GM18520 (cell line): ENCODE data around the gene NCOA1.
"Not testable (repeated sequence)": the region's sequence is repeated elsewhere in the genome, so short reads cannot be mapped to it uniquely, and the experiment has no call there.

Experiments used
- ATAC-seq: cut with Tn5 transposase; IDR thresholded peaks from one replicate; pipeline ENCODE4 v1.9.1; 2021; ENCODE audit not compliant: unreplicated experiment

Gene NCOA1

DNA sequence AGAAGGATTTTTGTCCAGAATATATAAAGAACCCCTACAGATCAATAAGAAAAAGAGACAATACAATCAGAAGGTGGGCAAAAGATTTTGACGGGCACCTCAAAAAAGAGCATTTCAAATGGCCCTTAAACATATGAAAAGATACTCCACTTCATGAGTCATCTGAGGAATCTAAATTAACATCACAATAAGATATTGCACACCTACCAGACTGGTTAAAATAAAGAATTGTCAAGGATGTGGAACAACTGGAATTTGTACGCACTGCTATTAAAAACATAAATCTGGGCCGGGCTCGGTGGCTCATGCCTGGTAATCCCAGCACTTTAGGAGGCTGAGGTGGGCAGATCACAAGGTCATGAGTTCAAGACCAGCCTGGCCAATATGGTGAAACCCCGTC, 17.0 kb upstream of the NCOA1 start:
- ATAC-seq, result no peak

DNA sequence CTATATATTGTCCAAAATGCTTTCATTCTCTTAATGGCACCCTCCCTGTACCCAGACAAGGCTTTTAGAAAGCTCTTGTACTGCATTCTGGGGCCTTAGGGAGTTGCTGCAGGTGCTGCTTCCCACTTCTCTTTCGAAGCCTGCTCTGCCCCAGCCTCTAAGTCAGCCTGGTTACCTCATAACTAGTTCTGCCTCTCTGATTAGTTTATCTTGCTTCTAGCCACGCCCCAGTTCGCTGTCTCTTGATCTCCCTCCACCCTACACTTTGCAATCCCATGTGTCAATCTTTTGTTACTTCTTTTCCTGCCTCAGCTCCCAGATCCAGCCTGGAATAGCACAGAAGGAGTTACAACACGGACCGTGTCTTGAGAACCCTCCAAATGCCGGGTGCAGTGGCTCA, 13.8 kb upstream of the NCOA1 start:
- ATAC-seq, result no peak

DNA sequence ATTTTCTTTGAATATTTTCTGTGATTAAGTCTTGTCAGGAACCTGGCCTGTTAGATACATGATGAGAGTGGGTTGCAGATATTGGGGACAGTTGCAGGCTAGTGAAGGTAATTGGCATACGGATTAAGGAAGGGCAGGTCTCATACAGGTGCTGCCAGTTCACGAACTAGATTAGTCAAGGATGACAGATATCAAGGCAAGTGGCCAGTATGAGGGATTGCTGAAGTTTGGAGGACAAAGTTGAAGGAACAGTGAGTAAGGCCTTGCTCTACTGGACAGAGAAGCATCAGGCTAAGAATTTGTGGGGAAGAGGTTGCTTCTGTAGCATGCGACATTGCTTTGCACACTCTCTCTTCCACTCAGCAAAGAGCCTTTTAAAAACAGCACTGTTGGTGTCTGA, 12.8 kb upstream of the NCOA1 start:
- no peak for ATAC-seq

DNA sequence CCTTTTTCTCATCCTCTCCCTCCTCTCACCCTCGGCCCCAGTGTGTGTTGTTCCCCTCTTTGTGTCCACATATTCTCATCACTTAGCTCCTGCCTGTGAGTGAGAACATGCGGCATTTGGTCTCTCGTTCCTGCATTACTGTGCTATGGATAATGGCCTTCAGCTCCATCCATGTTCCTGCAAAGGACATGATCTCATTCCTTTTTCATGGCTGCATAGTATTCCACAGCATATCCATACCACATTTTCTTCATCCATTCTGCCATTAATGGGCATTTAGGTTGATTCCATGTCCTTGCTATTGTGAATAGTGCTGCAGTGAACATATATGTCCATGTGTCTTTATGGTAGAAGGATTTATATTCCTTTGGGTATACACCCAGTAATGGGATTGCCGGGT, 10.8 kb upstream of the NCOA1 start:
- no peak for ATAC-seq

DNA sequence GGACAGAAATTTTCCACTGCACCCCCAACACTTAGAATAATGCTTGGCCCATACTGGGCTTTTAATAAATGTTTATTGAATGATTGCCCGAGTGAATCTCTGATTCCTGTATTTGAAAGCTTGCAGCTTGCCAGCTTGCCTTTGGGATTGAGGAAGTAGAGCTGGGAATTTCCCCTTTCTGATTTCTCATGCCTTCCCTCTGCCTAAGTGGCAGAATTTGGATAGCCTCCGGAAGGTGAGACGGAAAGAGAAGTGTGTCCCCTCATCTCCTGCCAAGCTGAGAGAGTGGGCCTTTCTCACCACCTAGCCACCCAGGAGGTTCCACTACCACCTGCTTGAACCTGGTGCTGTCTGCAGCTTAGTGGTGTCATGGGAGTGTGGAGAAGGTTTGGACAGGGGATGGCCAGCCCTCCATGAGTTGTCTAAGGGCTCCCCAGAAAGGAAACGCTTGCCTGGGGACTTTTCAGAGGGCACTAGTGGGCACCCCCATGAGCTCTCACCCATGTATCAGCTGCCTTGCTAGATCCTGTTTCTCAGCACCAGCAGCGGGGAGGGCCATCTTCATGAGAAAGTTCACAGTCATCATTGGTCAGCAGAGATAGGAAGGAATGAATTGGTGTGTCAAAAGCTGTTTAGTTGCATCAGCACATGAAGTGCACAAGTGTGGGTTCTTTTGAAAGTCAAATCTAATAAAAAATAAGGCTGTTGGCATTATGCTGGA, 8.6 kb upstream of the NCOA1 start:
- ATAC-seq, result no peak

DNA sequence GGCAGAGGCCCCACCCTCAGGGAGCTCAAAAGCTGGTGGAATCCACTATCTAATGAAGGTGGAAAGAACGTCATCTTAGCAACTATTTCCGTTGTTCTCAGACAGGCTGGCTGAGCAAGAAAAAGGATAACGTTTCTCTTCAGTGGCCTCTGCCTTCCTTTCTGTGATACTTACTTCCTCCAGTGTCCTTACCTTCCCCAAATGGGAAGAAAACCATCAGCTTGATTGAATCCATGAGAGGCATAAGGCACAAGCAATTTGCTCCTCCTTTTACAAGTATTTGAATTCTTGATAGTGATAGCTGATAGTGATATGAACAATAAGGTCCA, 8.1 kb upstream of the NCOA1 start:
- no peak for ATAC-seq

DNA sequence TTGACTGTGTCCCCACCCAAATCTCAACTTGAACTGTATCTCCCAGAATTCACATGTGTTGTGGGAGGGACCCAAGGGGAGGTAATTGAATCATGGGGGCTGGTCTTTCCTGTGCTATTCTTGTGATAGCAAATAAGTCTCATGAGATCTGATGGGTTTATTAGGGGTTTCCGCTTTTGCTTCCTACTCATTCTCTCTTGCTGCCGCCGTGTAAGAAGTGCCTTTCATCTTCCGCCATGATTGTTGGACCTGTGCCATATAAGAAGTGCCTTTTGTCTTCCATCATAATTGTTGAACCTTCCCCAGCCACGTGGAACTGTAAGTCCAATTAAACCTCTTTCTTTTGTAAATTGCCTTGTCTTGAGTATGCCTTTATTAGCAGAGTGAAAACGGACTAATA, 6.4 kb upstream of the NCOA1 start:
- not testable (repeated sequence) for ATAC-seq

DNA sequence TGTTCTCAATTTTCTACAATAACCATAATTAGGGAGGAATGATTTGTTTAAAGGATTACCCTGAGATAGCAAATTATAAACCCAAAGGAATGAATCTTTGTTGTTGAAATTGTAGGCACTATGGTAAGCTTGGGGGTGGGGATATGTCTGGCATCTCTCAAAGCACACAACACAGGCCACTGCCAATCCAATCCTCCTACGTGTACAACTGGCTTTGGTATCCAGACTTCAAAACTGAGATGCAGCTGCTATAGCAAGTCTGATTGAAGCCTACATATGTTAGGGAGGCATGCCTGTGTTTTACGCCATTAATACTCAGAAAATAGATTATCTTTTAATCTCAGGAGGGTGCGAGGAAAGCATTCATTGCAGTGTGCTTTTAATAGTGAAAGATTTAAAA, 5.9 kb upstream of the NCOA1 start:
- no peak for ATAC-seq

DNA sequence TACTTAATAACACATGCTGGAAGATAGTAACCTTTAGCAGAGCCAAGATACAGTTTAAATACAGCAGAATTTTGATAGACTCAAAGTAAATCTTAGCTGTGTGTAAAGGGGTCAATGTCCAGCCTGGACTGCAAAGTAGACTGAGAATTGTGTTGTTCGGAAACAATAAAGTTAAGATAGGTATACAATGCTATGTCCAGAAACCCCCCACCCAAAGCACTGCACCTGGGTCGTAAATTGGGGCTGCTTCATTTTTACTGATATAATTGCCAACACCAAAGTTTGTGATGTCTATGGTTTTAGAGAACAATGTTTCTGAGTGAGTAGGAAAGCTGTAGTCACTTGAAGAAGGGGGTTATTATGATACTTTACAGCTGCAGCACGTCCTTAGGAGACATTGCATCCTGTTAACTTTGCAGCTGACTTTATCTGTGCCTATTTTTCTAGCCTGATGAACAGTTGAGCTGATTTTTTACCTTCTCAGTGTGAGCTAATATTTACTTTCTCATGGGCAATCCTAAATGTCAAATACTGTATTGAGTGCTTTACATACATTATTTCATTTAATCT, 4.3 kb upstream of the NCOA1 start:
- ATAC-seq, result no peak

DNA sequence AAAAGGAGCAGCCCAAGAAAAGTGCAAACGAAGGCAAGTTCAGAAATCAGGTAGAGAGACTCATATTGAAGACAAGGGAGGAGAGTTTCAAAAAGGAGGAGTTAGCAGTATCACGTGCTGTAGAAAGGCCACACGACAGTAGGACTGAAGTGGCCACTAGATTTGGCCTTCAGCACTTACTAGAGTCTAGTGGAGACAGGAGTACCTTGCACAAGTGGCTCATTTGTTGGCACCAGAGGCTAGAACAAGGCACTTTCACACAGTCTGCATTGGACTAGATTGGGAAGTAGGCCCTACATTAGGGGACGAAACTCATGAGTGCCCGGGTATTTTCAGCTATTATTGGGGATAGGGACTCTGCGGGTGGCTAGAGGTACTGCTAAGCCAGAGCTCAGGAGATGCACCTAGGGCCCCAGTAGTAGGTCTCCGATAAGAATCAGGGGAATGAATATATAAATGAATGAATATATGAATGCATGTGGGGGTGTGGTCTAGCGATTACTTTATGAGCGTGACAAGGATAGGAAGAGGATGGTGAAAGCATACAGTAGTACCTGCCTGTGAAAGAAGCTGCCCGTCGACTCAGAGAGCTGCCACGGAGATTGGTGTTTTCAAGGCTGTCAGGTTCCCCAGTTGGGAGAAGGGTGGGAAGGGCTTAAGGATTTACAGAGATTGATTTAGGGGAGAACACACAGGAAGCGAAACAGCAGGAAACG, 1.4 kb upstream of the NCOA1 start:
- ATAC-seq, result no peak

DNA sequence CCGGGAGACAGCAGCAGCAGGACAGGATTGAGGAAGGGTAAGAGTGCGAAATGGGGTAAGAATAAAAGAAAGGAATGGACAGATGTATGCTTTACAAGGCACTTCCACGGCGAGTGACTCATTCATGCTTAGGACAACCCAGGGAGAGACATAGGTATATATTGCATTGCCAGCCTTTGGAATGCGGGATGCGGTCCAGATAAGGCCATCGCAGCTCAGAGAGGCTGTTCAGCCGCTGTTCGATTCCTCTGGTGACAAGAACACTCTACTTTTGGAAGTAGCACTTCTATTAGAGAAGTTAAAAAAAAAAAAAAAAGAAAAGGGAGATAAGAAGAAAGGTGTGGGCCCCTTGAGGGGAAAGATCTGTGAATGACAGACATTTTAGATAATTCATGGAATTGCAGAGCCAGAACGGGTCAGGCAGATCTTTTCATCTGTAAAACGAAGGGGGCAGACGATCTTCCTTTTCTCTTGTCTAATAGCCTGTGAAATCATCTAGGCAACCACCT, 819 bp upstream of the NCOA1 start:
- ATAC-seq, result no peak

DNA sequence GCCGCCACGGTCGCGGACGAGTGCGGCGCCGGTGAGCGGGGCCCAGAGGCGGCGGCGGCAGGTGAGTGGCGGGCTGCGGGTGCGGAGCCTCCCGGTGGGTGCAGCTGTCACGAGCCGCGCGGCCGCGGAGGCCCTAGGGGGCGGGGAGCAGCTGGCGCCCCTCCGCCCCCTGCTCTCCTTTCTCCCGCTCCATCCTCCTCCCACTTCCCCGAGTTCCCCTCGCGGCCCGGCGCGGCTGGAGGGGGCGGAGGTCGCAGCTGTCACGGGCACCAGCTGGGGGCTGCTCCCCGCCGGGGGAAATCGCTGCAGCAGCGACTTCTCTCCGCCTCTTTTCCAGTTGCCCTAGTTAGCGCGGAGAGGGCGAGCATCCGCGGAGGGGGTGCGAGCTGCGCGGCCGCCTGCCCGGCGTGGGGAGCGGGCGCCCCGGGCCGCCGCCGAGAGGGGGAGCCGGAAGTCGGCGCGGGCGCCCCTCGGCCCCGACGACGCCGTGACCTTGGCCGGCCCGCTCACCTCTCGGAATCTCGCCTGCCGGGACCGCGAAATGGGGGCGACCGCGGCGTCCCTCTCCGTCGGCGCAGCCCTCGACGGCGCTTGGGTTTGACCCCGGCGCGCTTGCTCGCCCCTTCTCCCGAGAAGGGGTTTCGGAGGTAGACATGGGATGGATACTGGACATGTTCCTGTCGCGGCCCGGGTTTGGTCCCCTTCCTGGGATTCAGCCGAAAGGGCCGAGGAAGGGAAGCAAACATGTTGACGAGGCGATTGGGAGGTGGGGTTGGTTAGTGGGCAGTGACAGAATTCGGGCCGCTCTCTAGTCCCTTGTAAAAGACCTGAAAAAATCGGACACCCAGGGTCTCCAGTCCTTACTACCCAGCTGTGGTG, 727 bp downstream of the NCOA1 start:
- ATAC-seq, result peak; percentile 30

DNA sequence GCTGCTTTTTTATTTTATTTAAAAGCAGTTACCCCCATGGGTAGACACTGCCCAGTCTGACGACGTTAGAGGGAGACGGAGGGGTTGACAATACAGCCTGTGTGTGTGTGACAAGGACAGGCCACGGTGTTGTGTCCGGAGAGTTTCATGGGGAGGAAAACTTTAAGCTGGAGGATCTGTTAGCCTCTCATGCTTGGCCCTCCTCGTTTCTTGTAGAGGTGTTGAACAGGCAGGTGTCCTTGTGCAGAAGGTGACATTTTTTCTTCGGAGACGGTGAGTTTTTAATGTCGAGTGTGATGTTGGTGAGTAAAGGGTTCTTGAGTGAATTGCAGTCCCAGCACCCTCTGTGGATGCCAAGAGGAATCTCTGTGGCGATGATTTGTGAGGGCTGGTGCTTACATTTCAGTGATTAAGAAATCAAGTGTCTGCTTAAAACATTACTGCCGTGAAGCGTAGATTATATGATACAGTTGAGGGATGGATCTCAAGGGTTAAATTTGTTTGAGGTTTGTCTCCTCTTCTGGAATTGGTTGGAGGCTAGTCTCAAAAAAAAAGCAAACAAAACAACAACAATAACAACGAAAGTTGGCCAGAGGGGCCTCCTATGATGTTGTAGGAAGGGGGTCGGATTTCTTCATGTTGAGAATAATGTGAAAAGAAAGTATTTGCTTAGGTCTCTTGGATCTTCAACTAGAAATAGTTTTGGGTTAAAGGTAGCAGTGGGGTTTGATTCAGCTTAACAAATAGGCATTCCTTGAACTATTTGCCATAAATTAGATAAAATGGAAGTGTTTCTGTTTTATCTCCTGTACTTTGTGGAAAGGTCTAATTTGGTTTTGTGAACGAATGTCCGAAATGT, 1.6 kb downstream of the NCOA1 start:
- ATAC-seq, result no peak

DNA sequence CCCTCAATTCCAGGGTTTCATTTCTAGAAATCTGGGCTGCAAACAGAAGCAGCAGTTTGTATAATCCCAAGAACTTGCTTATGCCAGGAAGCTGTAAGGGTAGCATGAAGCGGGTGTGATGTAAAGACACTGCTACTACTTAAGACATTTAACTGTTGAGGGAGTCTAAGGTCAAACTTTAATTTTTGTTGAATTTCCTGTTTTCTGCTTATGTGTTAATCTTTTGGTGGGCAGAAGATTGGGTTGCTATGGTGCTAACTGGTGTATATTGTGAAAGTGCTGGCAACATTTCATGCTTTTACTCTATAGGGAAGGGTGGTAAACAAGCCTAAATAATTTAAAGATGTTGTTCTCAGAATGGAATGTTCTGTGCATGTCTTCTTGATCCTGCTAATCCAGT, 2.7 kb downstream of the NCOA1 start:
- no peak for ATAC-seq

DNA sequence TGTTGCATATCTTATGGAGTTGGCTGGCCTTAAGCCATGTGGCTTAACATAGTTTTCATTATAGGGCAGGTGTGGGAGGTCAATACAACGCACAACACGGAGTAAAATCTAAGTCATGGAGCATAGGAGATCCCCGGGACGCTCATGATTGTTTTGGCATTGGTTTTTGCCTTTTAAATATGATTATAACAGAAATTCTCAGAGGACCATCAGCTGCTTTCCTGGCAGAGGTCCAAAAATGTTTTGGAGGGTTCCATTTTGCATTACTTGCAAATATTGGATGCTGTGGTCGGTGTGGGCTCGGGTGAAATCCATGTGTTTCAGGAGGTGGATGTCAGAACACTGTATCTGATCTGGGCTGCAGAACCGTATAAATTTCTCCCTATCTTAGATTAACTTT, 3.4 kb downstream of the NCOA1 start:
- ATAC-seq, result no peak

DNA sequence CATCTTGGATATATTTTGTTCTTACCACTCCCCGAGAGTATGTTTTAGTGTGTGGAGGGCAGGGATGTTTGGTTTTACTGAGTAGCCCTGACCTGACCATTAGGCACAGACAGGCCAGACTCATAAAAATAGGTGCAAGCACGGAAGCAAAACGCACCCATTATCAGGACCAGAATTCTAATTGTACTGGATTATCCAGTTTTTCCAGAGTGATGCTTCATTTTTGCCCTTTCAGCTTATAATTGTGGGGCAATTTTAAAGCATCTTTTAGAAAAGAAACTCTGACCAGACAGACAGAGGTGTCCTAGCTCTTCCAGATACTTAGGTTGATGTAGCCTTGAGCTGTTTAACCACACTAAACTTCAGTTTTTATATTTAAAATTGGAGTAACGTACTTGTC, 4.4 kb downstream of the NCOA1 start:
- no peak for ATAC-seq

DNA sequence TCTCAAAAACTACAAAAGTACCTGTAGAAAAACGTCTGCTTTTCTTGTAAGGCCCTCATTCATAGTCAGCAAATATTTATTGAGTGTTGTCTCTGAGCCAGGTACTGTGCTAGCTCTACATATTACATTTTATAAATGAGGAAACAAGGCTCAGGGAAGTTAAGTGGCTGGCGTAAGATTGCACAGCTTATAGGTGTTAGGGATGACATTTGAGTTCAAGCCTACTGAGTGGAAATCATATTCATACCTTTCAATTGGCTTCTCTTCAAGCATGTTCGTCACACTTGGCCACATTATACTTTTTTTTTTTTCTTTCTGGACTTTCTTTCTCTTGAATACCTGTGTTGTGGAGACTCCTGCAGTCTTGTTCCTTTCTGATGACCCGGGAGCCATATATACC, 5.9 kb downstream of the NCOA1 start:
- no peak for ATAC-seq

DNA sequence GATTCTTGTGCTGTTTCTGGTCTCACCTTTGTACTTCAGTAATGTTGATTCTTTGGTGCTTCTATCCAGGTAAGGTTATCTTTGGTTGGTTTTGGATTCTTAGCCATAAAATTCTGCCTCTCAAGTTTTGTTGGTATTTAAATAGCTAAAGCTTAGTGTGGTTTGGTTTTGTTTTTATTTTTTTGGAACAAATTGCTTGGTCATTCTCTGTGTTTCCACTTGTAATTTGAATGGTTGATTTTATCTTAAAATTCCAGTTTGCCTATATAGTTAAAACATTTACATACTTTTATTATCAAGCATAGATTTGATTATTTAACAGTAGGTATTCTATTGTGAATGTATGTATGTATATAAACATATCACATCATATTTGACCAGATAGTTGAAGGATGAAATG, 6.6 kb downstream of the NCOA1 start:
- ATAC-seq, result no peak

DNA sequence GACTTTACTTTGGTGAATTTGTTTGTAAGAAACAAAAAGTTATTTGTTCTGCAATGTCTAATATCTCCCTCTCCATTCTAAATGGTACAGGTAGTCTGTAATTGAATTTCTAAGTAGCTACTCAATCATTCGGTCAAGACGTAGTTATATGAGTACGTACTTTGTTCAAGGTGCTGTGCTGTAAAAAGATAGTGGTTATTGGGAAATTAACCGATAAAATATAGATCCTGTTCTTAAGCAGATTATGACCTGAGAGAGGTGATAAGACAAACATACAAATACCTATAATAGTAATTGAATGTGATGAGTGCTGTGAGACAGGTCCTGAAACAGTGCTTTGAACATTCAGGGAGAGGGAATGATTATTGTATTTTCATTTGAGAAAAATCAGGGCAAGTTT, 7.1 kb downstream of the NCOA1 start:
- ATAC-seq, result no peak

DNA sequence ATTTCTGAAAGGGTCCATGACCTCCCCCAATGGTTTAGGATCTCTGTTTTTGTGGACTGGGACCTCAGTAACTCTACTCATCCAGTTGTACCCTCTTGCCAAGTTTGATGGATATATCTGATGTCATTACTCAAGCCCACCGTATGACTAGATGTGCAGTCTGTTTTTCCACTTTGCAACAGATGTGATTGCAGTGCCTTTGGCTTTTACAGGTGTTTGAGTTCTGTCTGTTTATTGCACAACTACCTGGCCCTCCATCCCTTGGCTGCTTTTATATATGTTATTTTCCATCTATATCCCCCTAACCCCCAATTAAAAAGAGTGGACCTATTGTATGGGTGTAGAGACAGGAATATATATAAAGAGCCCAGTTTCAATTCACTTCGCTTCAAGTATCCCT, 10.8 kb downstream of the NCOA1 start:
- ATAC-seq, result no peak
